GM23338 (cell line): ENCODE data around the gene FGF19.

Source experiments
- CREB1 ChIP-seq: fragments of 250-450 bp; sonication (Bioruptor Pico); IDR thresholded peaks from 2 replicates; pipeline ENCODE4 v1.5.0; 2020; ENCODE audit warnings: low read depth, mild to moderate bottlenecking, moderate library complexity
- CTCF ChIP-seq, 2 experiments: fragments of 200-600 bp in 1 of 2; sonication (generic) in 1 of 2; conservative IDR thresholded peaks; 2 replicates each; pipeline versions ENCODE4 v1.5.1 to v1.6.1; 2016 to 2017; ENCODE audit warnings: antibody characterized with exemption in 2 of 2, low read depth in 2 of 2, mild to moderate bottlenecking in 2 of 2, moderate library complexity in 1 of 2
- ETS1 ChIP-seq: IDR thresholded peaks from 2 replicates; pipeline ENCODE4 v1.6.1; 2016; ENCODE audit warnings: antibody characterized with exemption
- EZH2 ChIP-seq: fragments of 200-600 bp; sonication (generic); IDR thresholded peaks from one replicate; pipeline ENCODE4 v1.8.0; 2017; ENCODE audit warnings: antibody characterized with exemption, mild to moderate bottlenecking, low read depth; ENCODE audit not compliant: unreplicated experiment
- EZH2phosphoT487 ChIP-seq: fragments of 200-600 bp; sonication (generic); IDR thresholded peaks from one replicate; pipeline ENCODE4 v1.8.1; 2018; ENCODE audit warnings: antibody characterized with exemption; ENCODE audit not compliant: unreplicated experiment
- JUNB ChIP-seq: IDR thresholded peaks from one replicate; pipeline ENCODE4 v1.6.1; 2016; ENCODE audit warnings: antibody characterized with exemption; ENCODE audit not compliant: unreplicated experiment
- NANOG ChIP-seq: IDR thresholded peaks from 2 replicates; pipeline ENCODE4 v1.6.1; 2016; ENCODE audit warnings: antibody characterized with exemption, borderline replicate concordance
- POLR2AphosphoS5 ChIP-seq: IDR thresholded peaks from 2 replicates; pipeline ENCODE4 v1.6.1; 2016; ENCODE audit warnings: antibody characterized with exemption, low read depth
- REST ChIP-seq: IDR thresholded peaks from one replicate; pipeline ENCODE4 v1.6.1; 2018; ENCODE audit warnings: antibody characterized with exemption; ENCODE audit not compliant: unreplicated experiment
- STAT1 ChIP-seq: IDR thresholded peaks from one replicate; pipeline ENCODE4 v1.6.1; 2016; ENCODE audit warnings: antibody characterized with exemption; ENCODE audit not compliant: unreplicated experiment
- ZNF114 ChIP-seq: fragments of 250-450 bp; sonication (Bioruptor Pico); IDR thresholded peaks from 2 replicates; pipeline ENCODE4 v1.5.0; 2020; ENCODE audit warnings: mild to moderate bottlenecking, moderate library complexity
- ZNF331 ChIP-seq: fragments of 250-450 bp; sonication (Bioruptor Pico); IDR thresholded peaks from 2 replicates; pipeline ENCODE4 v1.5.0; 2020; ENCODE audit warnings: low read depth, mild to moderate bottlenecking, moderate library complexity

GRCh38 chr11:69677749-69678148 is 26.1 kb downstream of the FGF19 start:
- no peak for TF ChIP-seq CTCF (conservative IDR thresholded peaks at IDR 0.05; ENCODE audit: low read depth in 2 of 2)
- no peak for TF ChIP-seq EZH2phosphoT487
- no peak for TF ChIP-seq POLR2AphosphoS5
- TF ChIP-seq ETS1: no peak
- no peak for TF ChIP-seq REST
- TF ChIP-seq EZH2: no peak
- TF ChIP-seq JUNB: no peak
- no peak for TF ChIP-seq CREB1 (CRISPR knock-in tag)
- no peak for TF ChIP-seq ZNF114
- TF ChIP-seq NANOG: no peak
- TF ChIP-seq ZNF331 (CRISPR knock-in tag): no peak
- no peak for TF ChIP-seq STAT1
